ENCODE measurements around the gene LRG1.

DNA sequence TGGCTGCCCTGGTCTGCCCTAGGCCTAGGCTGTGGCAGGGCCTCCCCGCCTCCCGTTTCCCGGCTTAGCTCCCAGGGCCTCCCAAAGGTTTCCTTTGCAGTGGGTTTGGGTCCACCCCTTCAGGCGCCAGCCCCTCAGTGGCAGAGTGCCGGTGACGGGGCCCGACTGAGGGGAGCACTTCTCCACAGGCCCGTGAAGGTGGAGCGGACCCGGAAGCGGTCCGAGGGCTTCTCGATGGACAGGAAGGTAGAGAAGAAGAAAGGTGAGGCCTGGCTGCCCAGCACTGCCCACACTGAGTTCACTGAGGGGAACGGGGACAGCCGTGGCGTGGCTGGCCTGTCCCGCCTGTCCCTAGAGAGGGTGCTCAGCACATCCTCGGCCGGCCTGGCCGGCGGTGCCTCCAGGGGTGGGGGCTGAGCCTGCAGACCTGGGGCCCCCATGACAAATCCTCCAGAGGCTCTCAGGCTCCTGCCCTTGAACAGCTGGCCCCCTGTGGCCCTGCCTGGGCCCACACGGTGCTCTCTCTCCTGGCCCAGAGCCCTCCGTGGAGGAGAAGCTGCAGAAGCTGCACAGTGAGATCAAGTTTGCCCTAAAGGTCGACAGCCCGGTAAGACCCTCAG, 42.0 kb downstream of the LRG1 start:
- no peak for TF ChIP-seq POLR2A (IDR thresholded peaks at IDR 0.05; ENCODE audit: low read depth)
- TF ChIP-seq, protein P1, sequence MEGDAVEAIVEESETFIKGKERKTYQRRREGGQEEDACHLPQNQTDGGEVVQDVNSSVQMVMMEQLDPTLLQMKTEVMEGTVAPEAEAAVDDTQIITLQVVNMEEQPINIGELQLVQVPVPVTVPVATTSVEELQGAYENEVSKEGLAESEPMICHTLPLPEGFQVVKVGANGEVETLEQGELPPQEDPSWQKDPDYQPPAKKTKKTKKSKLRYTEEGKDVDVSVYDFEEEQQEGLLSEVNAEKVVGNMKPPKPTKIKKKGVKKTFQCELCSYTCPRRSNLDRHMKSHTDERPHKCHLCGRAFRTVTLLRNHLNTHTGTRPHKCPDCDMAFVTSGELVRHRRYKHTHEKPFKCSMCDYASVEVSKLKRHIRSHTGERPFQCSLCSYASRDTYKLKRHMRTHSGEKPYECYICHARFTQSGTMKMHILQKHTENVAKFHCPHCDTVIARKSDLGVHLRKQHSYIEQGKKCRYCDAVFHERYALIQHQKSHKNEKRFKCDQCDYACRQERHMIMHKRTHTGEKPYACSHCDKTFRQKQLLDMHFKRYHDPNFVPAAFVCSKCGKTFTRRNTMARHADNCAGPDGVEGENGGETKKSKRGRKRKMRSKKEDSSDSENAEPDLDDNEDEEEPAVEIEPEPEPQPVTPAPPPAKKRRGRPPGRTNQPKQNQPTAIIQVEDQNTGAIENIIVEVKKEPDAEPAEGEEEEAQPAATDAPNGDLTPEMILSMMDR (IDR thresholded peaks at IDR 0.05), result no peak
